Fibroblast of mammary gland (primary cell): ENCODE measurements around the gene ZNF629.

Experiments used
- DNase-seq: peaks from one replicate; pipeline ENCODE4 v3.0.0-alpha.2; 2010; ENCODE audit warnings: low read depth
- H3K4me3 ChIP-seq: 2 replicates; pipeline ENCODE4 v1.5.1; 2011; ENCODE audit warnings: low read depth, mild to moderate bottlenecking, low read length, moderate library complexity; ENCODE audit not compliant: control insufficient read depth
- CTCF ChIP-seq: conservative IDR thresholded peaks from 2 replicates; pipeline ENCODE4 v1.5.1; 2011; ENCODE audit warnings: low read depth, low read length, inconsistent platforms; ENCODE audit not compliant: control insufficient read depth, insufficient read depth

The ZNF629 gene

GRCh38 chr16:30779596-30779995 lies 7.4 kb downstream of the ZNF629 start:
- H3K4me3 ChIP-seq, result no peak overlapping the region
- TF ChIP-seq CTCF, result no peak
- DNase-seq, result no peak

GRCh38 chr16:30778549-30779244 lies 8.3 kb downstream of the ZNF629 start:
- DNase-seq, result peak; percentile 62
- H3K4me3 ChIP-seq, result no peak overlapping the region
- no peak for TF ChIP-seq CTCF

GRCh38 chr16:30777591-30778297 lies 9.3 kb downstream of the ZNF629 start:
- no peak for TF ChIP-seq CTCF

GRCh38 chr16:30775392-30776188 lies 11.4 kb downstream of the ZNF629 start:
- DNase-seq, result peak; percentile 82
- TF ChIP-seq CTCF, result no peak
- peak overlapping the region; percentile 70 for H3K4me3 ChIP-seq

More at GRCh38 chr16:30777591-30778297, 9.3 kb downstream of the ZNF629 start:
- no peak overlapping the region for H3K4me3 ChIP-seq
- DNase-seq, result no peak

- TF ChIP-seq CTCF, result no peak
- no peak for DNase-seq
- peak overlapping the region; percentile 70 for H3K4me3 ChIP-seq
These were observed 11.9 kb downstream of the ZNF629 start for GRCh38 chr16:30775131-30775391.

GRCh38 chr16:30774367-30775130 lies 12.5 kb downstream of the ZNF629 start:
- TF ChIP-seq CTCF, result no peak
- peak overlapping the region; percentile 70 for H3K4me3 ChIP-seq
- no peak for DNase-seq
